IMR-90 (cell line): ENCODE data around the gene LRRC9. TPM values are rescaled to one million over a fixed set of nuclear protein-coding genes. Genes with fewer than 3 reads are reported as not detected.

ENCODE experiments used
- ATAC-seq: fragments of 200-7000 bp; cut with Tn5 transposase; 2 replicates; pipeline ENCODE4 v1.9.1; 2020; ENCODE audit warnings: low read depth, mild to moderate bottlenecking, moderate library complexity
- BruUV-seq: library from RNA; stranded (reverse); fragments of 400-500 nt; replicated peaks from 2 replicates; lab custom pipeline; 2021; lab: Mats Ljungman, UMichigan
- CTCF ChIA-PET: fragments of 300-600 bp; formaldehyde crosslinking; extraction: SDS; loops from one replicate; lab custom pipeline; 2021; ENCODE audit warnings: antibody characterized with exemption; lab: Yijun Ruan, JAX
- POLR2A ChIA-PET: fragments of 300-600 bp; sonication (Branson Sonifier 250); formaldehyde crosslinking; loops from one replicate; lab custom pipeline; 2022; ENCODE audit warnings: antibody characterized with exemption; ENCODE audit not compliant: unreplicated experiment; lab: Charles Lee
- DNase-seq: peaks from one replicate; pipeline ENCODE4 v3.0.0; 2013
- H2AFZ ChIP-seq: replicated peaks from 2 replicates; pipeline ENCODE3; 2013; ENCODE audit warnings: low read length, mild to moderate bottlenecking; ENCODE audit not compliant: poor library complexity
- H2AK5ac ChIP-seq: 2 replicates; pipeline ENCODE4 v1.6.1; 2013; ENCODE audit warnings: low read depth, low read length, inconsistent platforms
- H2AK9ac ChIP-seq: replicated peaks from 2 replicates; pipeline ENCODE3; 2013; ENCODE audit warnings: mild to moderate bottlenecking, low read depth, low read length, moderate library complexity; ENCODE audit not compliant: poor library complexity
- H2BK120ac ChIP-seq: 2 replicates; pipeline ENCODE4 v1.6.1; 2013; ENCODE audit warnings: low read depth, low read length, inconsistent platforms
- H2BK15ac ChIP-seq: 3 replicates; pipeline ENCODE4 v1.6.1; 2013; ENCODE audit warnings: low read depth, low read length, inconsistent platforms
- H2BK20ac ChIP-seq: 2 replicates; pipeline ENCODE4 v1.6.1; 2013; ENCODE audit warnings: low read depth, mild to moderate bottlenecking, inconsistent platforms, low read length, moderate library complexity
- H2BK5ac ChIP-seq: 2 replicates; pipeline ENCODE4 v1.6.1; 2013; ENCODE audit warnings: mild to moderate bottlenecking, low read depth, low read length, inconsistent platforms; ENCODE audit not compliant: poor library complexity, severe bottlenecking
- H3K14ac ChIP-seq: replicated peaks from 2 replicates; pipeline ENCODE4 v1.6.1; 2013; ENCODE audit warnings: low read depth, low read length, inconsistent platforms
- H3K18ac ChIP-seq: 2 replicates; pipeline ENCODE4 v1.6.1; 2013; ENCODE audit warnings: low read depth, low read length, control low read depth
- H3K23ac ChIP-seq: 2 replicates; pipeline ENCODE4 v1.6.1; 2013; ENCODE audit warnings: low read depth, low read length, inconsistent platforms
- H3K27ac ChIP-seq: 2 replicates; pipeline ENCODE4 v1.5.1; 2013; ENCODE audit warnings: mild to moderate bottlenecking, control low read depth, low read length; ENCODE audit not compliant: insufficient read depth
- H3K27me3 ChIP-seq: 2 replicates; pipeline ENCODE4 v1.6.1; 2013; ENCODE audit warnings: low read length; ENCODE audit not compliant: control insufficient read depth, insufficient read depth
- H3K36me3 ChIP-seq: 2 replicates; pipeline ENCODE4 v1.6.1; 2013; ENCODE audit warnings: low read length, mixed read lengths; ENCODE audit not compliant: control insufficient read depth, insufficient read depth
- H3K4ac ChIP-seq: 2 replicates; pipeline ENCODE4 v1.6.1; 2013; ENCODE audit warnings: low read depth, low read length, inconsistent platforms
- H3K4me1 ChIP-seq: 2 replicates; pipeline ENCODE4 v1.6.1; 2013; ENCODE audit warnings: low read length, mixed read lengths; ENCODE audit not compliant: control insufficient read depth, insufficient read depth
- H3K4me2 ChIP-seq: 2 replicates; pipeline ENCODE4 v1.6.1; 2013; ENCODE audit warnings: low read depth, mild to moderate bottlenecking, control low read depth, low read length, moderate library complexity
- H3K4me3 ChIP-seq: 2 replicates; pipeline ENCODE4 v1.5.1; 2013; ENCODE audit warnings: low read depth, mild to moderate bottlenecking, control low read depth, low read length, moderate library complexity; ENCODE audit not compliant: insufficient read depth
- H3K56ac ChIP-seq: 2 replicates; pipeline ENCODE4 v1.6.1; 2013; ENCODE audit warnings: low read length, inconsistent platforms; ENCODE audit not compliant: insufficient read depth; ENCODE audit errors: extremely low read depth
- H3K79me1 ChIP-seq, 2 experiments: 2 replicates each; pipeline ENCODE4 v1.6.1; 2013; ENCODE audit warnings: low read length in 2 of 2, inconsistent platforms in 1 of 2, low read depth in 1 of 2
- H3K9ac ChIP-seq: 2 replicates; pipeline ENCODE4 v1.6.1; 2013; ENCODE audit warnings: low read depth, low read length, control low read depth
- H3K9me1 ChIP-seq: 2 replicates; pipeline ENCODE4 v1.6.1; 2013; ENCODE audit warnings: low read length, inconsistent platforms; ENCODE audit not compliant: insufficient read depth
- H3K9me3 ChIP-seq: 2 replicates; pipeline ENCODE4 v1.6.1; 2013; ENCODE audit warnings: low read length; ENCODE audit not compliant: control insufficient read depth, insufficient read depth
- H4K20me1 ChIP-seq: 2 replicates; pipeline ENCODE4 v1.6.1; 2013; ENCODE audit warnings: low read length, inconsistent platforms; ENCODE audit not compliant: insufficient read depth
- H4K5ac ChIP-seq: 2 replicates; pipeline ENCODE4 v1.6.1; 2013; ENCODE audit warnings: mild to moderate bottlenecking, low read depth, low read length, control low read depth
- H4K8ac ChIP-seq, 2 experiments: 2 replicates each; pipeline ENCODE4 v1.6.1; 2013; ENCODE audit warnings: low read depth in 2 of 2, low read length in 2 of 2, control low read depth in 1 of 2, inconsistent platforms in 1 of 2
- H4K91ac ChIP-seq: 2 replicates; pipeline ENCODE4 v1.6.1; 2013; ENCODE audit warnings: low read depth, low read length, inconsistent platforms; ENCODE audit not compliant: insufficient read depth
- BHLHE40 ChIP-seq: fragments of 150-350 bp; IDR thresholded peaks from 2 replicates; pipeline ENCODE4 v1.6.1; 2016; ENCODE audit warnings: mild to moderate bottlenecking, low read depth, low read length
- CEBPB ChIP-seq: IDR thresholded peaks from 2 replicates; pipeline ENCODE4 v1.6.1; 2012; ENCODE audit warnings: low read depth, low read length, improper control_type of control experiment
- CTCF ChIP-seq: conservative IDR thresholded peaks from 2 replicates; pipeline ENCODE4 v1.5.1; 2012; ENCODE audit warnings: mild to moderate bottlenecking, low read depth, low read length, improper control_type of control experiment
- ELK1 ChIP-seq: fragments of 150-350 bp; IDR thresholded peaks from 2 replicates; pipeline ENCODE4 v1.6.1; 2016; ENCODE audit warnings: low read depth, mild to moderate bottlenecking, low read length, moderate library complexity, borderline replicate concordance
- FOS ChIP-seq: fragments of 150-350 bp; IDR thresholded peaks from 2 replicates; pipeline ENCODE4 v1.6.1; 2016; ENCODE audit warnings: low read depth, low read length
- MAFK ChIP-seq: IDR thresholded peaks from 2 replicates; pipeline ENCODE4 v1.6.1; 2012; ENCODE audit warnings: low read depth, low read length, improper control_type of control experiment
- NFE2L2 ChIP-seq: fragments of 150-350 bp; IDR thresholded peaks from 2 replicates; pipeline ENCODE4 v1.6.1; 2016; ENCODE audit warnings: low read depth, mild to moderate bottlenecking, low read length
- POLR2A ChIP-seq: IDR thresholded peaks from 2 replicates; pipeline ENCODE4 v1.6.1; 2012; ENCODE audit warnings: mild to moderate bottlenecking, low read depth, low read length
- RAD21 ChIP-seq: IDR thresholded peaks from 2 replicates; pipeline ENCODE4 v1.6.1; 2012; ENCODE audit warnings: low read length, improper control_type of control experiment
- RCOR1 ChIP-seq: IDR thresholded peaks from 2 replicates; pipeline ENCODE4 v1.6.1; 2012; ENCODE audit warnings: mild to moderate bottlenecking, low read length, improper control_type of control experiment; ENCODE audit not compliant: insufficient replicate concordance
- RFX5 ChIP-seq: IDR thresholded peaks from 2 replicates; pipeline ENCODE4 v1.8.0; 2012; ENCODE audit warnings: low read depth, mild to moderate bottlenecking, low read length, moderate library complexity
- SMC3 ChIP-seq: fragments of 150-350 bp; IDR thresholded peaks from 2 replicates; pipeline ENCODE4 v1.6.1; 2016; ENCODE audit warnings: low read depth, mild to moderate bottlenecking, antibody characterized with exemption, low read length, moderate library complexity
- USF2 ChIP-seq: fragments of 150-350 bp; IDR thresholded peaks from 2 replicates; pipeline ENCODE4 v1.6.1; 2017; ENCODE audit warnings: mild to moderate bottlenecking, antibody characterized with exemption, low read length, low read depth
- WGBS, 2 experiments: methylation state at CpG; one replicate each; pipeline versions ENCODE4 v1.1.5 to v1.1.7; 2013; ENCODE audit warnings: missing lambda C conversion rate in 2 of 2; ENCODE audit not compliant: insufficient read length in 1 of 2; ENCODE audit errors: extremely low coverage in 2 of 2; 5-methylcytosine and 5-hydroxymethylcytosine counted together
- dilution Hi-C: fragments of 300-500 bp; cut with HindIII; formaldehyde crosslinking; loops from one replicate; pipeline ENCODE4 v1.14.3; 2018; ENCODE audit warnings: low sequenced_read_pairs; ENCODE audit not compliant: unreplicated experiment
- in situ Hi-C: fragments of 300-500 bp; cut with MboI; formaldehyde crosslinking; loops from 3 replicates; pipeline ENCODE4 v1.14.3; 2019; ENCODE audit warnings: low sequenced_read_pairs, inconsistent platforms, mixed read lengths
- intact Hi-C: fragments of 100-400 bp; cut with micrococcal nuclease; formaldehyde crosslinking; loops from 2 replicates; pipeline ENCODE4 v1.10.0; 2022
- polyA plus RNA-seq, 3 experiments: library from polyadenylated mRNA; depleted of rRNA; stranded (reverse); fragments of >200 nt; gene quantifications; 2 replicates each; pipeline ENCODE4 v1.2.3, GENCODE V29; 2012; ENCODE audit warnings: low replicate concordance in 1 of 3
- total RNA-seq: library from RNA; depleted of rRNA; stranded (reverse); fragments of >200 nt; gene quantifications from 2 replicates; pipeline ENCODE4 v1.2.3, GENCODE V29; 2012

Gene LRRC9
- total and polyA plus RNA-seq, 2 of the 4 experiments (the other 2 are of a cell fraction), result not detected

GRCh38 chr14:59871166-59871495, 48.8 kb upstream of the LRRC9 start:
- no peaks in the 10 kb centered on the region for H3K79me1 ChIP-seq
- POLR2A ChIA-PET, result no interaction called here
- H2BK15ac ChIP-seq, result no peak overlapping the region
- no peak overlapping the region for H3K23ac ChIP-seq
- H2AK9ac ChIP-seq, result peak overlapping the region; percentile 73
- in situ Hi-C loops (no loop called here), intact Hi-C loops (no loop called here), dilution Hi-C loops (no loop called here)
- no peak overlapping the region for H3K4ac ChIP-seq
- H3K18ac ChIP-seq, result no peak overlapping the region
- no peaks in the 10 kb centered on the region for H3K9me3 ChIP-seq
- no peaks in the 10 kb centered on the region for H4K20me1 ChIP-seq
- no peak overlapping the region for H4K5ac ChIP-seq
- H3K9me1 ChIP-seq, result no peaks in the 10 kb centered on the region
- no peak overlapping the region for H2BK120ac ChIP-seq
- peak overlapping the region; percentile 100 for H3K4me2 ChIP-seq
- no peak for ATAC-seq
- H3K56ac ChIP-seq, result no peak overlapping the region
- DNase-seq, result no peak
- H2AFZ ChIP-seq, result peak overlapping the region; percentile 91
- H3K4me1 ChIP-seq, result no peaks in the 10 kb centered on the region; the same call in 1 of the 2 replicates
- H3K9ac ChIP-seq, result no peak overlapping the region
- BruUV-seq, result no TSS peak
- H3K14ac ChIP-seq, result no peak overlapping the region
- CTCF ChIA-PET, result interaction anchor here (1.4 kb wide), 1 partner anchor 27 kb away, joined by 3 read pairs; no protein-coding TSS in a partner anchor
- H3K27ac ChIP-seq, result no peak overlapping the region
- H2BK5ac ChIP-seq, result no peak overlapping the region
- no peak overlapping the region for H2AK5ac ChIP-seq
- peaks cover 24% of the 10 kb centered on the region for H3K27me3 ChIP-seq
- H3K4me3 ChIP-seq, result peak overlapping the region; percentile 69
- no peak for TF ChIP-seq USF2
- no peak for TF ChIP-seq RFX5
- no peak for TF ChIP-seq CEBPB
- no peak for TF ChIP-seq FOS
- TF ChIP-seq NFE2L2, result no peak
- TF ChIP-seq RCOR1, result no peak
- TF ChIP-seq ELK1, result no peak
- TF ChIP-seq SMC3, result no peak
- TF ChIP-seq POLR2A, result no peak
- TF ChIP-seq RAD21, result no peak
- TF ChIP-seq MAFK, result no peak
- no peak for TF ChIP-seq BHLHE40
- no peak for TF ChIP-seq CTCF
- no peak overlapping the region for H4K8ac ChIP-seq
- H4K91ac ChIP-seq, result no peak overlapping the region
- no peak overlapping the region for H2BK20ac ChIP-seq
- H3K36me3 ChIP-seq, result no peaks in the 10 kb centered on the region
- no CpG with 5 or more reads among the region's 4 CpGs for WGBS, 2 experiments
